NCI-H510A (cell line): ENCODE results near the gene RAB3IP.
A peak's percentile ranks its signal among the peaks of the same experiment; 100 is the strongest.

Source experiments
- DNase-seq: peaks from one replicate; lab custom pipeline; 2025; lab: John Stamatoyannopoulos, UW

The RAB3IP gene

GRCh38 chr12:69738351-69739286, at the start of gene RAB3IP:
TSS of gene RAB3IP (plus strand) at chr12:69738860. CDS start at chr12:69755409, 16,549 bp downstream.
- DNase-seq = peak; percentile 92

- DNase-seq = no peak
Observed at GRCh38 chr12:69689638-69690037, 49.0 kb upstream of the RAB3IP start.

GRCh38 chr12:69694123-69694522, 44.5 kb upstream of the RAB3IP start:
- DNase-seq = no peak

GRCh38 chr12:69698054-69698453, 40.6 kb upstream of the RAB3IP start:
- no peak for DNase-seq

GRCh38 chr12:69698769-69699540, 39.7 kb upstream of the RAB3IP start, which contains the start of gene BEST3:
TSS of gene BEST3 (minus strand) at chr12:69699303. CDS start at chr12:69697798, 1,505 bp downstream.
- peak; percentile 84 for DNase-seq

GRCh38 chr12:69701826-69702225, 36.8 kb upstream of the RAB3IP start:
- DNase-seq = no peak

- no peak for DNase-seq
Observed at GRCh38 chr12:69703146-69703642, 35.5 kb upstream of the RAB3IP start.

- no peak for DNase-seq
Observed at GRCh38 chr12:69704357-69704756, 34.3 kb upstream of the RAB3IP start.

GRCh38 chr12:69708649-69709048, 30.0 kb upstream of the RAB3IP start:
- no peak for DNase-seq

- DNase-seq = no peak
Observed at GRCh38 chr12:69712826-69713225, 25.8 kb upstream of the RAB3IP start.

GRCh38 chr12:69714542-69714941, 24.1 kb upstream of the RAB3IP start:
- DNase-seq = no peak

GRCh38 chr12:69719336-69720316, 19.0 kb upstream of the RAB3IP start:
- DNase-seq = no peak

- no peak for DNase-seq
Observed at GRCh38 chr12:69720750-69721149, 17.9 kb upstream of the RAB3IP start.

- DNase-seq = no peak
Observed at GRCh38 chr12:69726922-69727321, 11.7 kb upstream of the RAB3IP start.

GRCh38 chr12:69732088-69732487, 6.6 kb upstream of the RAB3IP start:
- DNase-seq = no peak

GRCh38 chr12:69733638-69734037, 5.0 kb upstream of the RAB3IP start:
- DNase-seq = no peak

GRCh38 chr12:69739287-69740191, 879 bp downstream of the RAB3IP start:
- DNase-seq = peak; percentile 60

- no peak for DNase-seq
Observed at GRCh38 chr12:69744109-69744508, 5.4 kb downstream of the RAB3IP start.

GRCh38 chr12:69751476-69751875, 12.8 kb downstream of the RAB3IP start:
- no peak for DNase-seq

GRCh38 chr12:69755302-69755701, 16.6 kb downstream of the RAB3IP start:
- DNase-seq = no peak
